Tibial nerve (tissue), 3 donors: Measurements from ENCODE around the gene STRIP2.

ENCODE experiments used
- EP300 ChIP-seq, 2 donors: sonication (generic); formaldehyde crosslinking; IDR thresholded peaks; one replicate each; pipeline ENCODE4 v1.6.1; 2017; ENCODE audit warnings: antibody characterized with exemption in 2 of 2, mild to moderate bottlenecking in 1 of 2
- POLR2A ChIP-seq, 2 donors: fragments of 450-650 bp; IDR thresholded peaks; one replicate each; pipeline ENCODE4 v1.6.1; 2017; ENCODE audit warnings: antibody characterized with exemption in 2 of 2, mild to moderate bottlenecking in 2 of 2, moderate library complexity in 2 of 2

DNA sequence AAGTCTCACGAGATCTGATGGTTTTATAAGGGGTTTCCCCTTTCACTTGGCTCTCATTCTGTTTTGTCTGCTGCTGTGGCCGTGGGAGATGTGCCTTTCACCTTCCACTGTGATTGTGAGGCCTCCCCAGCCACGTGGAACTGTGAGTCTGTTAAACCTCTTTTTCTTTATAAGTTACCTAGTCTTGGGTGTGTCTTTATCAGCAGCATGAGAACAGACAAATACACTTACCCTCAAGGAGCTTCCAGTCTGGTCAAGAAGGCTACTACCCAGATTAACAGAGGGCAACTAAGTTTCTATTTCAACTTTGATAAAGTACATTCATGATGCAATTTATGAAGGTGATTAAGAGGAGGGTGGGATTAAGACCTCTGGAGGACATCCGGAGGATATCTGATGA lies 81.1 kb downstream of the STRIP2 start:
- TF ChIP-seq EP300 (IDR thresholded peaks at IDR 0.05) (no peak), POLR2A (IDR thresholded peaks at IDR 0.05) (no peak)
